Measurements from ENCODE around the gene WDFY2. TPM values are rescaled to one million over a fixed set of nuclear protein-coding genes. Genes with fewer than 3 reads are reported as not detected.
A peak's percentile ranks its signal among the peaks of the same experiment; 100 is the strongest.

WDFY2 gene
- total and polyA plus RNA-seq, 2 of the 13 experiments (the other 11 are each of a cell fraction or from before 2014, with no cell fraction given) = 22.6 to 27.0 TPM

GRCh38 chr13:51583875-51584730 lies at the start of gene WDFY2 (continued):
- no peak for TF ChIP-seq DBP (CRISPR knock-in tag; IDR thresholded peaks at IDR 0.05; ENCODE audit: not compliant biosample characterization)
- no peak for TF ChIP-seq DPF2 (CRISPR knock-in tag; IDR thresholded peaks at IDR 0.05; ENCODE audit: borderline replicate concordance, low read depth)
- peak; percentile 49 for TF ChIP-seq FOXP1 (IDR thresholded peaks at IDR 0.05)
- TF ChIP-seq FOXP1 (CRISPR knock-in tag; IDR thresholded peaks at IDR 0.05) = peak; percentile 5; the same call in 1 of the 2 replicates
- TF ChIP-seq PITX1 (CRISPR knock-in tag; IDR thresholded peaks at IDR 0.05) = peak; percentile 52; the same call in 1 of the 2 replicates
- TF ChIP-seq HNF4G (IDR thresholded peaks at IDR 0.05; ENCODE audit: borderline replicate concordance, low read depth, low read length) = no peak
- peak; percentile 46; the same call in 1 of the 2 replicates for TF ChIP-seq HNF4G (CRISPR knock-in tag; IDR thresholded peaks at IDR 0.05; ENCODE audit: borderline replicate concordance, low read depth)
- peak; percentile 82; the same call in 1 of the 2 replicates for TF ChIP-seq ZNF275 (CRISPR knock-in tag; IDR thresholded peaks at IDR 0.05; ENCODE audit: borderline replicate concordance)
- TF ChIP-seq PRDM10 (CRISPR knock-in tag; IDR thresholded peaks at IDR 0.05; ENCODE audit: low read depth) = no peak; the same call in 1 of the 2 replicates
- no peak for TF ChIP-seq HNRNPH1 (optimal IDR thresholded peaks at IDR 0.05; ENCODE audit: low read depth, low read length)
- no peak for TF ChIP-seq RXRB (CRISPR knock-in tag; IDR thresholded peaks at IDR 0.05; ENCODE audit: borderline replicate concordance)
- peak; percentile 53 for TF ChIP-seq PATZ1 (CRISPR knock-in tag; IDR thresholded peaks at IDR 0.05)
- TF ChIP-seq MAX (IDR thresholded peaks at IDR 0.05) = peak; percentile 85
- no peak for TF ChIP-seq ZNF790 (CRISPR knock-in tag; IDR thresholded peaks at IDR 0.05; ENCODE audit: borderline replicate concordance)
- TF ChIP-seq TEAD3 (CRISPR knock-in tag; optimal IDR thresholded peaks at IDR 0.05; ENCODE audit: borderline replicate concordance) = peak; percentile 15
- no peak for TF ChIP-seq ADNP (CRISPR knock-in tag; IDR thresholded peaks at IDR 0.05)
- peak; percentile 79; the same call in 1 of the 2 replicates for TF ChIP-seq FOXK2 (IDR thresholded peaks at IDR 0.05)
- TF ChIP-seq YEATS4 (CRISPR knock-in tag; IDR thresholded peaks at IDR 0.05; ENCODE audit: borderline replicate concordance) = peak; percentile 58; the same call in 1 of the 2 replicates
- TF ChIP-seq ZNF598 (CRISPR knock-in tag; IDR thresholded peaks at IDR 0.05; ENCODE audit: borderline replicate concordance) = no peak

Measured in HepG2 (cell line).